ENCODE measurements around the gene ZNF423.

- TF ChIP-seq CTCF (IDR thresholded peaks at IDR 0.05; ENCODE audit: borderline replicate concordance, extremely low read depth, low read length, poor library complexity, severe bottlenecking) (no peak), EZH2 (IDR thresholded peaks at IDR 0.05; ENCODE audit: borderline replicate concordance, low read depth, low read length, severe bottlenecking) (no peak)
These were observed 233.2 kb downstream of the ZNF423 start for GRCh38 chr16:49622421-49623402.
